ENCODE data around the gene POMT2.

Gene POMT2

GRCh38 chr14:77230914-77231313, 89.8 kb downstream of the POMT2 start:
- H3K4me3 ChIP-seq (ENCODE audit: control insufficient read depth, low read depth, low read length), result no peak overlapping the region
- TF ChIP-seq CTCF (conservative IDR thresholded peaks at IDR 0.05; ENCODE audit: control insufficient read depth, insufficient read depth, low read depth, low read length), result no peak
- DNase-seq (ENCODE audit: low read depth), result no peak

- DNase-seq (ENCODE audit: low read depth), result no peak
- no peak overlapping the region for H3K4me3 ChIP-seq (ENCODE audit: control insufficient read depth, low read depth, low read length)
- TF ChIP-seq CTCF (conservative IDR thresholded peaks at IDR 0.05; ENCODE audit: control insufficient read depth, insufficient read depth, low read depth, low read length), result no peak
These were observed 92.6 kb downstream of the POMT2 start for GRCh38 chr14:77228056-77228455.

- no peak for DNase-seq (ENCODE audit: low read depth)
- no peak overlapping the region for H3K4me3 ChIP-seq (ENCODE audit: control insufficient read depth, low read depth, low read length)
- no peak for TF ChIP-seq CTCF (conservative IDR thresholded peaks at IDR 0.05; ENCODE audit: control insufficient read depth, insufficient read depth, low read depth, low read length)
These were observed 94.7 kb downstream of the POMT2 start for GRCh38 chr14:77225892-77226557.

GRCh38 chr14:77225254-77225653, 95.4 kb downstream of the POMT2 start:
- no peak for TF ChIP-seq CTCF (conservative IDR thresholded peaks at IDR 0.05; ENCODE audit: control insufficient read depth, insufficient read depth, low read depth, low read length)
- H3K4me3 ChIP-seq (ENCODE audit: control insufficient read depth, low read depth, low read length), result no peak overlapping the region
- DNase-seq (ENCODE audit: low read depth), result no peak
